ENCODE data around the gene KCNN1.
"Not testable (repeated sequence)": the region's sequence is repeated elsewhere in the genome, so short reads cannot be mapped to it uniquely, and the experiment has no call there.

The KCNN1 gene

DNA sequence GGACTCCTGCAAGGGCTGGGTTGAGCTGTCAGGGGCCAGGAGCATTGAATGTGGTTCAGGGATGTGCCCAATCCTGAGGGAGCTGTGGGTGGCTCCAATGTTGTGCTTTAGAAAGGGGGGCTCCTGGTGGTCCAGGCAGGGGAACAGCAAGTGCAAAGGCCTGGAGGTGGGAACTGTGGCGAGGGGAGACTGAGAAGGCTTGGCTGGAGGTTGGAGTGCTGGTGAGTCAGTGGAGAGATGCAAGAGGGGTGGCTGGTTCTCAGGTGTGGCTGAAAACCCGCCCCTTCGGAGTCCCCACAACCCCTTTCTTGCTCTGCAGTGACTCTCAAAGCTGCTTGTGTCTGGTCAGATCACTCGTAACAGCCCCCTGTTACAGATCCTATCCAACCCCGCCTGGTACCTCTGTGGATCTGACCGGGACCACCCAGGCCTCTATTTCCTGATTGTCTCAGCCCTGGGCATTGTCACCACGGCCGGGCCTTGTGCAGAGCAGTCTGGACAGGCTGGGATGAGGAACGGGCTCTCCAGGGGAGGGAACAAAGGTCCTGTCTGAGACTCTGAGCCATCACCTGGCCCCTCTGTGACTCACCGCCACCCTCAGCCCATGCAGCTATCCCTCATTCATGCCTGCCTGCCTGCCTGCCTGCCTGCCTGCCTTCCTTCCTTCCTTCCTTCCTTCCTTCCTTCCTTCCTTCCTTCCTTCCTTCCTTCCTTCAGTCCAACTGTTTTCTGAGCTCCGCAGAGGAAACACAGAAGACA, 1.4 kb upstream of the KCNN1 start:
- in situ Hi-C loops (cut with HindIII; ENCODE audit: low pct_ligation_motif_present, low pct_unique_long_range_greater_than_20kb, low sequenced_read_pairs) = no loop called here
- no peak for DNase-seq

DNA sequence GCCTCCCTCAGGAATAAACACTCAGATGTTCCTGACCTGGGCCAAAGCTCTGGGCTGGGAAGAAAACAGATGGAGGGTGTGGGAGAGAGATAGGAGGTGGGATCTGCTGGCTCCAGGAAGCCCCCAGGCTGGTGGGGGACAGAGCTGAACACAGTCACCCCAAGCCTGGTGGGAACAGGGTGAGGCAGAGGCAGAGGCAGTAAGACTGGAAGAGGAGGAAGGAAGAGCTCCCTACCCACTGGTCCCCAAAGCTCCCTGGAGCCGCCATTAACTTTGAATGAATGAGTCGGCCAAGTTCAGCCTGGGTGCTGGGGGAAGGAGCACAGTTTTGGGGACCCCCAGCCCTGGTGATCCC, 801 bp upstream of the KCNN1 start:
- in situ Hi-C loops (cut with HindIII; ENCODE audit: low pct_ligation_motif_present, low pct_unique_long_range_greater_than_20kb, low sequenced_read_pairs) = no loop called here
- no peak for DNase-seq

DNA sequence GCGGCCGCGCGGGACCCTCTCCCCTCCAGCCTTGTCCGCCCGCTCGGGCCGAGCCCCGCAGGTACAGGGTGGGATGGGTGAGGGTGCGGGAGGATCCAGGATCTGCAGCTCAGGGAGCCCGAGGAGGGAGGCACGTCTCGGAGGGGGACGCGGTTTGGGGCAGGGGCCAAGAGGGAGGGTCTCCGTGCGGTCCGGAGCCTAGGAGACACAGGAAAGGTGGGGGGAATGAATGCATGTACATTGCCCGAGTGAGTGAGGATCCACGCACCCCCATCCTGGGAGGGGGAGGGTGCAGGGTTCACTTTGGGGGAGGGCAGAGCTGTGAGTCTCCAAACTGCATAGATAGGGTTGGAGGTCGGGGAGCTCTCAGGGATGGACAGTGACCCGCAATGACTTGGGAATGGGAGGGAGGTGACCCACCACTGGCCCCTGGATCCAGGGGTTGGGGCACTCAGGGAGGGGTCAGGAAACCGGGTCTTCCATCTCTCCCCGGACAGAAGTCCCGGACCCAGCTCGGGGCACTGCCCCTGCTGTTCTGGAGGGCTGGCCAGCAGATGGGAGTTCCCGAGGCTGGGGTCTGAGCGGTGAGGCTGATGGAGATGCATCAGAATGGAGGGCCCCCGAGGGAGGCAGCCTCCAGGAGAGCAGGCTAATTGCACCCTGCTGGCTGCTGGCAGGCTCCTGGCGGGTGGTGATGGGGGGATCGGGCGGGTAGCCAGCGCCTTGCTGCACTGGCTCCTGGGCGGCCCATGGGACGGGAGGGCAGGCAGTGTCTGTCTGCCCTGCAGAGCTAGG, 547 bp downstream of the KCNN1 start:
- in situ Hi-C loops (cut with HindIII; ENCODE audit: low pct_ligation_motif_present, low pct_unique_long_range_greater_than_20kb, low sequenced_read_pairs) = no loop called here
- DNase-seq = no peak

DNA sequence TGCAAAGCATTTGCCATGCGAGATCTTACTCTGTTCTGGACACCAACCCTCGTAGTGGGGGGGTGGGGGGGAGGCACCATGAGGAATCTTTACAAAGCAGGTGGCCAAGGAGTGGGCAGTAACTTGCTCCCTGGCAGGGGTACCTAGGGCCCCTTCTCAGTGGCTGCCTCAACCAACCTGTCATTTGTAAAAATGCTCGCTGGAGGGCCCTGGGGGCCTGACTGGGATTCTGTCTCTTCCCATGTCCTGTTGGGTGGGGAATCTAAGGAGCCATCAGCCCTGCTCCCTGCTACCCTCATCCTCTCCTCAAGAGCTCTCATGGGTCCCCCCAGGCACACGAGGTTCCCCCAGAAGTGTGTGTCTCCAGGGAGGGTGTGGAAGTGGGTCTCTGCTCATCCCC, 1.5 kb downstream of the KCNN1 start:
- no peak for DNase-seq
- in situ Hi-C loops (cut with HindIII; ENCODE audit: low pct_ligation_motif_present, low pct_unique_long_range_greater_than_20kb, low sequenced_read_pairs) = no loop called here

DNA sequence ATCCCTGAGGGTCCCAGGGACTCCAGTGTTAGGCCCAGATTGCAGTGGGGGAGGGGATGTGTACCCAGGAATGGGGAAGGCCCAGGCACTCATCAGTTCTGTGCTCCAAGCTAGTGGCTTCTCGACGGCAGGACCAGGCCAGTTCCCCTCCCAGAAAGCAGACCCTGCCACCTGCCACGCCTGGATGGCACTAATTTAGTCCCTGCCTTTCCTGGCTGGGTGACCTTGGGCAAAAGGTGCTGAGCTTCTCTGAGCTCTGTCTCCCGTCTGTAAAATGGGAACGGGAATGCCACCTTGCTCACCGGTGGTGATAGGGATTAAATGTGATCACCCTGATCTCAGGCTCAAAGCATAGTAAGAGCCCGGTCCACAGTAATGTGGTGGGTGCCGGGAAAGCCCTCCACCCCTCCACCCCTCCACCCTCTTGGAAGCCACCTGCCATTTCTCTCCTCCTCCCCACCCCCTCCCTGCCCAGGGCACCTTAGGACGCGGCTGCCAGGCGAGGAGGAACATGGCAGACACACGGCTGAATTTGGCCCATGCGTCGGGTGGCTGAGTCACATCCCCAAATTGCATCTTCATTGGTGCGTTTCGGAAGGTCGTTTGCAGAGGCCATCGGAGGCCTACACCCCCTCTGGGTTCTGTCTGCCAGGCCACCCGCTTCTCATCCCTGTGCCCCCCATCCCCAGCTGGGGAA, 2.3 kb downstream of the KCNN1 start:
- no peak for DNase-seq
- in situ Hi-C loops (cut with HindIII; ENCODE audit: low pct_ligation_motif_present, low pct_unique_long_range_greater_than_20kb, low sequenced_read_pairs) = no loop called here

DNA sequence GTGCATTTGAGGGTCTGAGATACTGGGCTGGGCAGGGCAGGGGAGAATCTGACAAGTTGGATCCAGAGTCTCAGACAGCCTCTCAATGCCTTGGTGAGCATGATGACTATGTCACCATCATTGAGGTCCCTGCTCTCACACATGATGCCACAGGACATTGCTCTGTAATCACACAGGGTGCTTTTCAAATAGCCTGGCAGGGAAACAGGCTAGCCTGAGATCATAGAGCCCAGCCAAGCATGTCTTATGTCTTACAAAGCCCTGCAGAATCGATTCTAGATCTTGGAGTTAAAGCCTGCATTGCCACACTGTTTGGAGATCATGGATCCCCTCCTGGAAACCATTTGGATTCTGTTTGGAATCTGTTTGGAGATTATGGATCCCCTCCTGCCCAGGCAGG, 5.3 kb downstream of the KCNN1 start:
- in situ Hi-C loops (cut with HindIII; ENCODE audit: low pct_ligation_motif_present, low pct_unique_long_range_greater_than_20kb, low sequenced_read_pairs) = no loop called here
- DNase-seq = no peak

DNA sequence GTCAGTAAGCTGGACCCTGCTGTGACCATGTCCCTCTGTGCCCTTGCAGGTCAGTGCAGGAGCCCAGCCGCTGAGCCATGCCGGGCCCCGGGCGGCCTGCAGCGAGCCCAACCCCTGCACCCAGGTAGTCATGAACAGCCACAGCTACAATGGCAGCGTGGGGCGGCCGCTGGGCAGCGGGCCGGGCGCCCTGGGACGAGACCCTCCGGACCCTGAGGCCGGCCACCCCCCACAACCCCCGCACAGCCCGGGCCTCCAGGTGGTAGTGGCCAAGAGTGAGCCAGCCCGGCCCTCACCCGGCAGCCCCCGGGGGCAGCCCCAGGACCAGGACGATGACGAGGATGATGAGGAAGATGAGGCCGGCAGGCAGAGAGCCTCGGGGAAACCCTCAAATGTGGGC, 6.9 kb downstream of the KCNN1 start:
- in situ Hi-C loops (cut with HindIII; ENCODE audit: low pct_ligation_motif_present, low pct_unique_long_range_greater_than_20kb, low sequenced_read_pairs) = no loop called here
- DNase-seq = no peak

DNA sequence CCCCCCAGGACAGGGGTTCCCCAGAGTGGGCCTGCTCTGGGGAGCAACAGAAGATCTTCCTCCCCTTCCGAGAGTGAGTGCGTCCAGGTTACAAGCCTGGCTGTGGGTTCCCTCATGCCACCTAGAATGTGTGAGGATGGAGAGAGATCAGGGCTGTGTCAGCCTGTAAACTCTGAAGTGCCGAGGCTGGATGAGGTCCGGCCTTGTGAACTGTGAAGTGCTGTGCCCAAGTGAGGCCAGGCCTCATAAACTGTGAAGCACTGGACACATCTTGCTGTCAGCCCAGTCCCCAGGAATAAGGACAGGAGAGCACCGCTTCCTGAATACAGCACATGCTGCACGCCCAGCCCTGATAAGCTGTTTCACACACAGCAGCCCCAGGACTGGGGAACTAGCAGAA, 7.6 kb downstream of the KCNN1 start:
- no peak for DNase-seq

DNA sequence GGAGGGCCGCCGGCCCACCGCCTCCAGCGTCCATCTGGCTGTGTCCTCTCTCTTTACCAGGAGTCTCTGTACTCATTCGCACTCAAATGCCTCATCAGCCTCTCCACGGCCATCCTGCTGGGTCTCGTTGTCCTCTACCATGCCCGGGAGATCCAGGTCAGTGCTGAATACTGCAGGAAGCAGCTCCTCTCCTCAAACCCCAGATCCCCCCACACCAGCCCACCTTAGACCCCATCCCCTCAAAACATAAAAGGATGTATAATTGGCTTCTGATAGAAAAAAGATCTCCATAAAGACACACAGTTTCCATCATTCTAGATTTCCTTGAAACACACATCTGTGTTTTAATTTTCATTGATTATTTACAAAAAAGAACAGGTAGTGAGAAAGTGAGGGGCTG, 8.1 kb downstream of the KCNN1 start:
- in situ Hi-C loops (cut with HindIII; ENCODE audit: low pct_ligation_motif_present, low pct_unique_long_range_greater_than_20kb, low sequenced_read_pairs) = no loop called here
- DNase-seq = no peak

More for the DNA sequence above, 7.6 kb downstream of the KCNN1 start:
- in situ Hi-C loops (cut with HindIII; ENCODE audit: low pct_ligation_motif_present, low pct_unique_long_range_greater_than_20kb, low sequenced_read_pairs) = no loop called here

DNA sequence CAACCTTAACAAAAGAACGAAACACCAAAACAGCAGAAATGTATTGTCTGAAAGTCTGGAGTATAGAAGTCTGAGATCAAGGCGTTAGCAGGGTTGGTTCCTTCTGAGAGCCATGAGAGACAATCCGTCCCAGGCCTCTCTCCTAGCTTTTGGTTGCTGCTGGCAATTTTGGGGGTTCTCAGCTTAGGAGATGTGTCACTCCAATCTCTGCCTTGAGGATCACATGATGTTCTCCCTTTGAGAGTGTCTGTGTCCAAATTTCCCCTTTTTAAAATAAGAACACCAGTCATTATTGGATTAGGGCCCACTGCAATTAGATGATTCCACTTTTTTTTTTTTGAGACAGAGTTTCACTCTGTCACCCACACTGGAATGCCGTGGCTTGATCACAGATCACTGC, 10.1 kb downstream of the KCNN1 start:
- in situ Hi-C loops (cut with HindIII; ENCODE audit: low pct_ligation_motif_present, low pct_unique_long_range_greater_than_20kb, low sequenced_read_pairs) = no loop called here
- DNase-seq = no peak

DNA sequence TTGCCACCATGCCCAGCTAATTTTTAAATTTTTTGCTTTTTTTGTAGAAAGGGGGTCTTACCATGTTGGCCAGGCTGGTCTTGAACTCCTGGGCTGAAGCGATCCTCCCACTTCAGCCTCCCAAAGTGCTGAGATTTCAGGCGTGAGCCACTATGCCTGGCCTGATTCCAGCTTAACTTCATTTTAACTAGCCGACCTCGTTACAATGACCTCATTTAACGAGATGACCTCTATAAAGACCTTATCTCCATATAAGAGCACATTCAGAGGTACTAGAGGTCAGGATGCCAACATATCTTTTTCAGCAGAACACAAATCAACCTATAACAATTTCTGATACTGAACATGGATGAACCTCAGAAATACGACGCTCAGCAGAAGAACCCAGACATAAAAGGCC, 10.6 kb downstream of the KCNN1 start:
- DNase-seq = no peak

DNA sequence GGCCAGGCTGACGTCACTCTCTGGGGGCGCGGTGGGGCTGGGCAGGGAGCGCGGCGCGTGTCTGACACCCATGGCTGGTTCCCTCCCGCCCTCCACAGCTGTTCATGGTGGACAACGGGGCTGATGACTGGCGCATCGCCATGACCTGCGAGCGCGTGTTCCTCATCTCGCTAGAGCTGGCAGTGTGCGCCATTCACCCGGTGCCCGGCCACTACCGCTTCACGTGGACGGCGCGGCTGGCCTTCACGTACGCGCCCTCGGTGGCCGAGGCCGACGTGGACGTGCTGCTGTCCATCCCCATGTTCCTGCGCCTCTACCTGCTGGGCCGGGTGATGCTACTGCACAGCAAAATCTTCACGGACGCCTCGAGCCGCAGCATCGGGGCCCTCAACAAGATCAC, 14.7 kb downstream of the KCNN1 start:
- in situ Hi-C loops (cut with HindIII; ENCODE audit: low pct_ligation_motif_present, low pct_unique_long_range_greater_than_20kb, low sequenced_read_pairs) = no loop called here
- DNase-seq = no peak

More for the DNA sequence above, 10.6 kb downstream of the KCNN1 start:
- in situ Hi-C loops (cut with HindIII; ENCODE audit: low pct_ligation_motif_present, low pct_unique_long_range_greater_than_20kb, low sequenced_read_pairs) = no loop called here

DNA sequence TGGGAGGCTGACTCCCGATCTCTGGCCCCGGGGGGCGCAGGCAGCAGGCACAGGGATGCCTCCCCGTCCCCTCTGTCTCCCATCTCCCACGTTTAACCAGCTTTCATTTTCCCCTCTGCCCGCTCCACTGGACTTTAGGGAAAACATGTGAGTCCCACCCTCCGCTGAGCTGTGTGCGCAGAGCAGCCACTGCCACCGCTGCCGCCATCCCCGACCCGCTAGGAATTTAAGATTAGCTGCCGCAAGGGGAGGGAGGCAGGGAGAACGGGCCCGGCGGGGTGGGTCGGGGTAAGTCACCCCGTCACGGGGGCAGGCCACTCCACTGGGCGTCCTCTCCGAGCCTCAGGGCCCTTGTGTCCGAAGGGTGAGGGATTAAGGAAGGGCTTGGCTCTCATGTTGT, 15.5 kb downstream of the KCNN1 start:
- in situ Hi-C loops (cut with HindIII; ENCODE audit: low pct_ligation_motif_present, low pct_unique_long_range_greater_than_20kb, low sequenced_read_pairs) = no loop called here
- no peak for DNase-seq

DNA sequence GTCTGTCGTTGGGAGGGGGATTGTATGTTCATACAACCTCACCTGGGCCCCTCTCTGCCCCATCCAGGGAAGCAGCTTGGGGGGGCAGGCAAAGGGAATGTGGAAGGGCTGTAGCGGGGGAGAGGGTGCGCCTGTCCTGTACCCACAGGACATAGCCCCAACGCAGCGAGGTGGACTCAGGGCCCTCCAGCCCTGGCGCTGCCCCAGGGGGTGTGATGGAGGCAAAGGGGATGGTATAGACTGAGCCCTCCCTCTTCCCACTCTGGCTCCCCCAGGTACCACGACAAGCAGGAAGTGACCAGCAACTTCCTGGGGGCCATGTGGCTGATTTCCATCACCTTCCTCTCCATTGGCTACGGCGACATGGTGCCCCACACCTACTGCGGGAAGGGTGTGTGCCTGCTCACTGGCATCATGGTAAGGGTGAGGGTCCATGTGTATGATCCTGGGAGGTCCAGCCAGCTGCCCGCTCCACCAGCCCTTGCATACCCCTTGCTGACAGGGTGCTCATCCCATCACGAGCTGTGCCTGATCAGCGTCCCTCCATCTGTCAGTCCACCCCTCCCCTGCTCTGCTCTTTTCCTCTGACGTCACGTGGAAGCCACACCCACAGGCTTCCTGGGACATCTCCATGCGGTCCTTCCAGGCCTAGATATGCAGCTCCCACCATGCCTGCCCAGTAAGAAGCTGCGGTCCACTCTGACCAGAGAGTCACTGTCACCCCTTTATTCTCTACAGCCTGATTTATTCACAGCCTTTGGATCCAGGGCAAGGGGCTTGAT, 18.3 kb downstream of the KCNN1 start:
- no peak for DNase-seq

DNA sequence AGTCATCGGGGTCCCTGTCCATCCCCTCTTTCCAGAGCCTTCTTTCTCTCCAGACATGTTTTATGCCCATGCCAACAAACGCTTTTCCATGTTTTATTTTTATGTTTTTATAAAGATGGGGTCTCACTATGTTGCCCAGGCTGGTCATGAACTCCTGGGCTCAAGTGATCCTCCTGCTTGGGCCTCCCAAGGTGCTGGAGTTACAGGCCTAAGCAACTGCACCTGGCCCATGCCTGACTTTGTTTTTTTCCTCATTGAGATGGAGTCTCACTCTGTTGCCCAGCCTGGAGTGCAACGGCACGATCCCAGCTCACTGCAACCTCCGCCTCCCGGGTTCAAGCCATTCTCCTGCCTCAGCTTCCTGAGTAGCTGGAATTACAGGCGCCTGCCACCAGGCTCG, 19.7 kb downstream of the KCNN1 start:
- in situ Hi-C loops (cut with HindIII; ENCODE audit: low pct_ligation_motif_present, low pct_unique_long_range_greater_than_20kb, low sequenced_read_pairs); DNase-seq: not testable (repeated sequence)

More for the DNA sequence above, 18.3 kb downstream of the KCNN1 start:
- in situ Hi-C loops (cut with HindIII; ENCODE audit: low pct_ligation_motif_present, low pct_unique_long_range_greater_than_20kb, low sequenced_read_pairs) = no loop called here

DNA sequence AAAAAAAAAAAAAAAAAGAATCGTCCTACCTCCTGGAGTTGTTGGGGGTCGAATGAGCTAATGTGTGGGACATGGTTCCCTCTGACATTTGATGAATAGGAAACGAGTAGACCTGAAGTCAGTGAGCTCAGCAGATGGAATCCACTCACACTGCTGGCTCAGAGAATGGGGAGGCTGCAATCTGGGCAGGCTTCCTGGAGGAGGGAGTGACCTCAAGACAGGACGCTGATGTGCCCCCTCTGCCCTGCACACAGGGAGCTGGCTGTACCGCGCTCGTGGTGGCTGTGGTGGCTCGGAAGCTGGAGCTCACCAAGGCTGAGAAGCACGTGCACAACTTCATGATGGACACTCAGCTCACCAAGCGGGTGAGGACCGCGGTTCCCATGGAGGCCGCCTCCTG, 21.3 kb downstream of the KCNN1 start:
- in situ Hi-C loops (cut with HindIII; ENCODE audit: low pct_ligation_motif_present, low pct_unique_long_range_greater_than_20kb, low sequenced_read_pairs) = no loop called here
- DNase-seq = no peak

DNA sequence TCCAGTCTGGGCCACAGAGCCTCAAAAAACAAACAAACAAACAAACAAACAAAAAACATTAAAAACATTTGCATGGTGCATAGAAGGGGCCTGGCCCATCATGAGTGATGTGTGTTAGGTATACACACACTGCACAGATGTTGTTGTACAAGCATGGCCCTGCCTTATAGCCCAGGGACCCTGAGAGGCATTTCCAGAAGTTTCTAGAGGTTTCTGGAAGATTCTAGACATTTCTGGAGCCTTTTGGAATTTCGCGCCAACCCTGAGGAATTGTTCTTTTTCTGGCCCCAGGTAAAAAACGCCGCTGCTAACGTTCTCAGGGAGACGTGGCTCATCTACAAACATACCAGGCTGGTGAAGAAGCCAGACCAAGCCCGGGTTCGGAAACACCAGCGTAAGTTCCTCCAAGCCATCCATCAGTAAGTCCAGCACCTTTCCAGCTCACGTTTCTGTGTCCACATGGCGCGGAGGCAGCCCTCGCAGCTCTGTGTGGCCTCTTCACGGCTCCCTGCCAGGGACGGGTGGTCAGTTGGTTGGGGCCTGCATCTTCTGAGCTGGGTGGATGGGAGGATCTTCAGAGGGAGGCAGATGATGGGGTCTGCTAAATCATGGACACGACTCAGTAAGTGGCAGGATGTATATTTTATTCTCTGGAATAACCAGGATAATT, 22.7 kb downstream of the KCNN1 start:
- in situ Hi-C loops (cut with HindIII; ENCODE audit: low pct_ligation_motif_present, low pct_unique_long_range_greater_than_20kb, low sequenced_read_pairs) = no loop called here
- no peak for DNase-seq

DNA sequence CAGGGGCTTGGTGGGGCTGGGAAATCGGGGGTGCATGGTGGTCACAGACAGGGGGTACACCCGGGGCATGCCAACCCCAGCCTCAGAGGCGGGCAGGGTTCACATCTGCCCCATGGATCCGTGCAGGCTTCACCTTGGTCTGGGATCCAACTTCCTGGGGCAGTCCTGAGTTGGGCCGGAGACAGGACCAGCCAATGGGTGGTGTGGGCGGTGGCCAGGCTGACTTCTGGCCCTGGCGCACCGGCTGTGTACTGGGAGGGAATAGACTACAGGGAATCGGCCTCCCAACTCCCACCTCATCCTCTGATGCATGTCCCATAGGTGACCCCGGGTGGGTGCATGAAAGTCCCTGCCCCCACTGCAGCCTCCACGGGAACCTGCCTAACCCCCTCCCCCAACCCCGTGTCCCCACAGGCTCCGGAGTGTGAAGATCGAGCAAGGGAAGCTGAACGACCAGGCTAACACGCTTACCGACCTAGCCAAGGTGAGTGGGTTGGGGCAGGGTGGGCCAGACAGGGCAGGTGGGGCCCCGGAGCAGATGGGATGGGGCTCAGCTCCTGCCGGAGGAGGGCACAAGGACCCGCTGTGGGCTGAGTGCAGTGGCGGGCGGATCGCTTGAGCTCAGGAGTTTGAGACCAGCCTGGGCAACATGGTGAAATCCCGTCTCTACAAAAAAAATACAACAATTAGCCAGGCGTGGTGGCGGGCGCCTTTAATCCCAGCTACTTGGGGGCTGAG, 26.3 kb downstream of the KCNN1 start:
- in situ Hi-C loops (cut with HindIII; ENCODE audit: low pct_ligation_motif_present, low pct_unique_long_range_greater_than_20kb, low sequenced_read_pairs) = no loop called here

More for the DNA sequence above, 26.3 kb downstream of the KCNN1 start:
- no peak for DNase-seq
